ENCODE data around the gene RNF224. TPM values are rescaled to one million over a fixed set of nuclear protein-coding genes. Genes with fewer than 3 reads are reported as not detected.

Gene RNF224
- total RNA-seq, 1 experiment from 2014 or later, result 0.16 TPM

- Mint-ChIP-seq H3K36me3 (ENCODE audit: insufficient read depth, unreplicated experiment) (peaks cover 12% of the 10 kb centered on the region), H3K27me3 (ENCODE audit: insufficient read depth, unreplicated experiment) (no peaks in the 10 kb centered on the region), H3K9me3 (ENCODE audit: unreplicated experiment) (no peaks in the 10 kb centered on the region), H3K4me3 (ENCODE audit: unreplicated experiment) (no peak overlapping the region), H3K27ac (ENCODE audit: low read depth, unreplicated experiment) (no peak overlapping the region), H3K4me1 (ENCODE audit: insufficient read depth, unreplicated experiment) (peaks cover 5% of the 10 kb centered on the region)
- TF ChIP-seq CTCF (IDR thresholded peaks at IDR 0.05; ENCODE audit: unreplicated experiment), result no peak
- intact Hi-C loops (cut with micrococcal nuclease), result no loop called here
- ChIA-PET POLR2A (interaction anchor here (0.7 to 3.8 kb wide), 5 partner anchors 9 to 135 kb away, joined by 3 to 38 read pairs (median 5); partner anchors contain the start of genes NDOR1, SSNA1, TMEM203 and TUBB4B), CTCF (interaction anchor here (1.0 kb wide), 1 partner anchor 23 kb away, joined by 3 read pairs; no protein-coding TSS in a partner anchor)
- no TSS peak for BruUV-seq (replicated peaks)
- no peak for DNase-seq (ENCODE audit: unreplicated experiment)
Observed at GRCh38 chr9:137218212-137218753, 9.0 kb upstream of the RNF224 start.

- Mint-ChIP-seq H3K27me3 (ENCODE audit: insufficient read depth, unreplicated experiment) (no peaks in the 10 kb centered on the region), H3K4me3 (ENCODE audit: unreplicated experiment) (no peak overlapping the region), H3K4me1 (ENCODE audit: insufficient read depth, unreplicated experiment) (peaks cover 5% of the 10 kb centered on the region), H3K27ac (ENCODE audit: low read depth, unreplicated experiment) (no peak overlapping the region), H3K36me3 (ENCODE audit: insufficient read depth, unreplicated experiment) (peaks cover 12% of the 10 kb centered on the region), H3K9me3 (ENCODE audit: unreplicated experiment) (no peaks in the 10 kb centered on the region)
- ChIA-PET CTCF (interaction anchor here (0.9 to 1.0 kb wide), 2 partner anchors 18 to 23 kb away, joined by 3 to 4 read pairs; no protein-coding TSS in a partner anchor), POLR2A (interaction anchor here (1.7 to 1.9 kb wide), 3 partner anchors 10 to 30 kb away, joined by 5 to 7 read pairs (median 5); partner anchors contain the start of genes NDOR1, SSNA1 and TMEM203)
- no TSS peak for BruUV-seq (replicated peaks)
- DNase-seq (ENCODE audit: unreplicated experiment), result no peak
- TF ChIP-seq CTCF (IDR thresholded peaks at IDR 0.05; ENCODE audit: unreplicated experiment), result no peak
- intact Hi-C loops (cut with micrococcal nuclease), result no loop called here
Observed at GRCh38 chr9:137218754-137219271, 8.5 kb upstream of the RNF224 start.

- BruUV-seq (replicated peaks), result no TSS peak
- Mint-ChIP-seq H3K36me3 (ENCODE audit: insufficient read depth, unreplicated experiment) (peaks cover 9% of the 10 kb centered on the region), H3K27ac (ENCODE audit: low read depth, unreplicated experiment) (no peak overlapping the region), H3K4me3 (ENCODE audit: unreplicated experiment) (no peak overlapping the region), H3K27me3 (ENCODE audit: insufficient read depth, unreplicated experiment) (no peaks in the 10 kb centered on the region), H3K9me3 (ENCODE audit: unreplicated experiment) (no peaks in the 10 kb centered on the region), H3K4me1 (ENCODE audit: insufficient read depth, unreplicated experiment) (peaks cover 5% of the 10 kb centered on the region)
- ChIA-PET CTCF (interaction anchor here (0.8 to 0.9 kb wide), 2 partner anchors 17 kb away, joined by 4 read pairs; no protein-coding TSS in a partner anchor), POLR2A (interaction anchor here (0.6 to 1.9 kb wide), 6 partner anchors 11 to 90 kb away, joined by 3 to 7 read pairs (median 4); partner anchors contain the start of genes NDOR1, TMEM203 and TPRN)
- TF ChIP-seq CTCF (IDR thresholded peaks at IDR 0.05; ENCODE audit: unreplicated experiment), result no peak
- intact Hi-C loops (cut with micrococcal nuclease), result loop anchor here (10.0 kb wide), 2 partner anchors 45 to 175 kb away; partner anchors contain the start of genes LRRC26, NPDC1 and TMEM210
- no peak for DNase-seq (ENCODE audit: unreplicated experiment)
Observed at GRCh38 chr9:137219757-137220316, 7.5 kb upstream of the RNF224 start.
